HepG2 (cell line): ENCODE data around the gene APOC1. TPM values are rescaled to one million over a fixed set of nuclear protein-coding genes. Genes with fewer than 3 reads are reported as not detected.

Experiments used
- DR1 ChIP-seq: sonication (generic); formaldehyde crosslinking; IDR thresholded peaks from 2 replicates; pipeline ENCODE4 v1.8.0; 2021; ENCODE audit warnings: mild to moderate bottlenecking, missing genetic modification reagents, inconsistent platforms
- FOSL1 ChIP-seq: sonication (generic); formaldehyde crosslinking; IDR thresholded peaks from 2 replicates; pipeline ENCODE4 v1.9.0; 2021; ENCODE audit warnings: missing genetic modification reagents, borderline replicate concordance
- FOSL2 ChIP-seq: sonication (generic); formaldehyde crosslinking; IDR thresholded peaks from 2 replicates; pipeline ENCODE4 v1.4.0; 2020; ENCODE audit warnings: missing genetic modification reagents
- HIC2 ChIP-seq: sonication (generic); formaldehyde crosslinking; IDR thresholded peaks from 2 replicates; pipeline ENCODE4 v1.9.0; 2022; ENCODE audit warnings: low read depth, missing genetic modification reagents
- HOXA3 ChIP-seq: sonication (generic); formaldehyde crosslinking; IDR thresholded peaks from 2 replicates; pipeline ENCODE4 v1.5.0; 2020; ENCODE audit warnings: missing genetic modification reagents
- IRF9 ChIP-seq: sonication (generic); formaldehyde crosslinking; IDR thresholded peaks from 2 replicates; pipeline ENCODE4 v1.8.0; 2022; ENCODE audit warnings: missing genetic modification reagents, mild to moderate bottlenecking, borderline replicate concordance
- KDM5B ChIP-seq: sonication (generic); formaldehyde crosslinking; IDR thresholded peaks from 2 replicates; pipeline ENCODE4 v1.4.0; 2020; ENCODE audit warnings: missing genetic modification reagents, mild to moderate bottlenecking, borderline replicate concordance
- KLF12 ChIP-seq: sonication (generic); formaldehyde crosslinking; IDR thresholded peaks from 2 replicates; pipeline ENCODE4 v1.4.0; 2020; ENCODE audit warnings: missing genetic modification reagents, borderline replicate concordance
- MAFK ChIP-seq, 2 experiments: IDR thresholded peaks in 1 of 2; conservative IDR thresholded peaks in 1 of 2; 2 replicates each; pipeline ENCODE4 v1.6.1; 2011; ENCODE audit warnings: improper control_type of control experiment in 2 of 2, low read length in 2 of 2
- NKX3-1 ChIP-seq: sonication (generic); formaldehyde crosslinking; IDR thresholded peaks from 2 replicates; pipeline ENCODE4 v1.5.0; 2020; ENCODE audit warnings: missing genetic modification reagents
- NR2F1 ChIP-seq, 2 experiments: fragments of 450-650 bp in 1 of 2; formaldehyde crosslinking in 1 of 2; IDR thresholded peaks; 2 replicates each; pipeline versions ENCODE4 v1.5.0 to v1.6.1; 2016 to 2020; ENCODE audit warnings: mild to moderate bottlenecking in 1 of 2, missing compliant biosample characterization in 1 of 2, missing genetic modification reagents in 1 of 2, moderate library complexity in 1 of 2
- PCBP1 ChIP-seq: fragments of 200-400 bp; formaldehyde crosslinking; IDR thresholded peaks from 2 replicates; pipeline ENCODE4 v1.6.1; 2017; ENCODE audit warnings: mild to moderate bottlenecking, low read depth, low read length, borderline replicate concordance
- POLR2AphosphoS5 ChIP-seq: IDR thresholded peaks from 2 replicates; pipeline ENCODE4 v1.6.1; 2012; ENCODE audit warnings: low read depth, low read length
- RXRA ChIP-seq: sonication (generic); formaldehyde crosslinking; IDR thresholded peaks from 2 replicates; pipeline ENCODE4 v1.5.1; 2020; ENCODE audit warnings: missing genetic modification reagents
- SALL2 ChIP-seq: sonication (generic); formaldehyde crosslinking; IDR thresholded peaks from 2 replicates; pipeline ENCODE4 v1.8.1; 2023; ENCODE audit warnings: mild to moderate bottlenecking, missing genetic modification reagents, inconsistent platforms
- YEATS4 ChIP-seq: sonication (generic); formaldehyde crosslinking; IDR thresholded peaks from 2 replicates; pipeline ENCODE4 v1.4.0; 2020; ENCODE audit warnings: missing genetic modification reagents, borderline replicate concordance
- ZBTB39 ChIP-seq: sonication (generic); formaldehyde crosslinking; IDR thresholded peaks from 2 replicates; pipeline ENCODE4 v1.5.0; 2020; ENCODE audit warnings: missing genetic modification reagents
- ZEB1 ChIP-seq: IDR thresholded peaks from 2 replicates; pipeline ENCODE4 v1.6.1; 2012; ENCODE audit warnings: mild to moderate bottlenecking, low read depth, inconsistent platforms; ENCODE audit not compliant: insufficient replicate concordance
- ZFP36 ChIP-seq: fragments of 150-350 bp; IDR thresholded peaks from 2 replicates; pipeline ENCODE4 v1.6.1; 2018; ENCODE audit warnings: borderline replicate concordance, low read length, low read depth; ENCODE audit not compliant: partially characterized antibody
- ZGPAT ChIP-seq: IDR thresholded peaks from 2 replicates; pipeline ENCODE4 v1.6.1; 2016; ENCODE audit warnings: mild to moderate bottlenecking
- ZNF326 ChIP-seq: sonication (generic); formaldehyde crosslinking; IDR thresholded peaks from 2 replicates; pipeline ENCODE4 v1.4.0; 2020; ENCODE audit warnings: missing genetic modification reagents, borderline replicate concordance
- ZNF543 ChIP-seq: sonication (generic); formaldehyde crosslinking; IDR thresholded peaks from 2 replicates; pipeline ENCODE4 v1.4.0; 2020; ENCODE audit warnings: mild to moderate bottlenecking, missing genetic modification reagents
- ZNF678 ChIP-seq: sonication (generic); formaldehyde crosslinking; IDR thresholded peaks from 2 replicates; pipeline ENCODE4 v1.4.0; 2020; ENCODE audit warnings: mild to moderate bottlenecking, missing genetic modification reagents
- polyA plus RNA-seq, 8 experiments: library from polyadenylated mRNA; depleted of rRNA in 3 of 8; stranded (reverse) in 7 of 8; unstranded in 1 of 8; fragments of >200 nt; fragmentation: Illumina TruSeq in 4 of 8; extraction: Trizol in 4 of 8; gene quantifications; 2 replicates each; pipeline versions ENCODE4 v1.2.1 to v1.2.3, GENCODE V29; 2011 to 2016; ENCODE audit warnings: low read depth in 4 of 8, missing spikeins in 1 of 8, mixed read lengths in 1 of 8; ENCODE audit not compliant: insufficient read depth in 1 of 8
- total RNA-seq, 5 experiments: library from RNA; depleted of rRNA; stranded (reverse); fragments of >200 nt; fragmentation: Illumina TruSeq; extraction: Trizol; gene quantifications; 2 replicates each; pipeline ENCODE4 v1.2.3, GENCODE V29; 2016; ENCODE audit warnings: low read depth in 1 of 5

Gene APOC1
- total and polyA plus RNA-seq, 2 of the 13 experiments (the other 11 are each of a cell fraction or from before 2014, with no cell fraction given) = 600 to 1,235 TPM

- TF ChIP-seq NR2F1 (CRISPR knock-in tag; IDR thresholded peaks at IDR 0.05) (peak; percentile 99 to 100), PCBP1 (peak; percentile 73; the same call in 1 of the 2 replicates), KDM5B (CRISPR knock-in tag) (peak; percentile 64; the same call in 1 of the 2 replicates), YEATS4 (peak; percentile 69; the same call in 1 of the 2 replicates), KLF12 (peak; percentile 65; the same call in 1 of the 2 replicates), FOSL1 (CRISPR knock-in tag) (peak; percentile 86; the same call in 1 of the 2 replicates), ZGPAT (CRISPR knock-in tag) (peak; percentile 96), ZBTB39 (CRISPR knock-in tag) (peak; percentile 86), SALL2 (peak; percentile 94), HOXA3 (CRISPR knock-in tag) (peak; percentile 91), FOSL2 (CRISPR knock-in tag) (peak; percentile 97), IRF9 (CRISPR knock-in tag) (peak; percentile 85; the same call in 1 of the 2 replicates), NKX3-1 (CRISPR knock-in tag) (0 out of 2 replicates have a peak, but pooled peaks have one; percentile 25), ZNF326 (CRISPR knock-in tag) (no peak), HIC2 (CRISPR knock-in tag) (peak; percentile 96), ZFP36 (no peak), DR1 (CRISPR knock-in tag) (peak; percentile 44; the same call in 1 of the 2 replicates), RXRA (CRISPR knock-in tag) (peak; percentile 99), MAFK (conservative IDR thresholded peaks at IDR 0.05 in 1 of 2, IDR thresholded peaks at IDR 0.05 in 1 of 2; ENCODE audit: low read length in 2 of 2) (peak in 1 of 2 experiments; percentile 25; a peak in 1 of 4 replicates), ZEB1 (no peak), POLR2AphosphoS5 (peak; percentile 46; the same call in 1 of the 2 replicates), ZNF543 (0 out of 2 replicates have a peak, but pooled peaks have one; percentile 11), ZNF678 (CRISPR knock-in tag) (no peak)
Measured at GRCh38 chr19:44924243-44924725, 9.9 kb downstream of the APOC1 start (continued).
